ENCODE measurements around the gene PPIC.
"Not testable (repeated sequence)": the region's sequence is repeated elsewhere in the genome, so short reads cannot be mapped to it uniquely, and the experiment has no call there.

The PPIC gene

DNA sequence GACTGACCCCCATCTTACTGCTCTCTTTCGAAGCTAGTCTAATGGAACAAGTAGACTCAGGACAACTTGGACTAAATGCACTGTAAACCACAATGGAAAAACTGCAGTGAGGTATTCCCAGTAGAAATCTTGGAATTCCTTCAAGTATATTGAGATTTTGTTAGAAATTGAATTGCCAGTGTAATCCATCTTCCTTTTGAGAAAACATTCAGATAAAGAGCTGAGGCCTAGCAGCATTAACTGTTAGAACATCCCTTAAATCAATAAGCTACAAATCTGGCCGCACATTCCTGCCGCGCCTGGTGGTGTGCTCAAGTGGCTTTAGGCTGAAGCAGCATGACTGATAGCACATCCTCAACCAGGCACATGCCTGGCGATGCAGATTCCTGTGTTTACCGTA, 29.3 kb downstream of the PPIC start:
- DNase-seq: peak; percentile 7

DNA sequence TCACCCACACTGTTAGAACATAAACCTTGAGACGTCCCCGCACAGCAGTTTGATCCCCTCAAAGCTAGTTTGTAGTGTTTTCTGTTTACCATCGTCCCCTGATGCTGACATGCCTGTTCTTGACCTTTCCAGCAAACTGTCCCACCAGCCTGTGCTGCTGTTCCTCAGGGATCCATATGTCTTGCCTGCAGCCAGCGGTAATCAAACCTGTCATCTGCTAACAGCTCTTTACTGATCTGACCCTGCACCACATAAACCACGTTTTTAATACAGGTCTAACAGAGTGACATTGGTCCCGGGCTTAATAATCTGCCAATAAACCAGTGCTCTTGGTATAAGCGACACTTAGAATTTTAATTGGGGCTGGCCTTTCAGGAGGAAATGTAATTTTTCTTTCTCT, 34.7 kb downstream of the PPIC start:
- no peak for DNase-seq

DNA sequence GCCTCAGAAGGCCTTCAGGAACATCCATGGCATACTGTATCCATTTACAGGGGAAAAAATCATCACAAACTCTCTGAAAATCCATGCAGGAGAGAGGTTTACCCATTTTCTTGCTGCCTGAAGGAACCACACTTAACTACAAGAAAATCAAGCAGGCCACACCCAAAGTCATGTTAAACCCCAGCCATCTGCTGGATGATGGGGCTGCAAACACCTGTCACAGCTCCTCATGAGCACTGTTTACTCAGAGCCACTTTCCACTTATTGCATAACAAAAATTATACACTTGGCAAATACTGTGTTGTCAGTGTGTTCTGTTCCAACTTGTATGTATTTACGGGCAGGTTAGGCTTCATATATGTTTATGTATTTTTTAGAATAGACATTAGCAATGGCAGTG, 35.8 kb downstream of the PPIC start:
- peak; percentile 79 for DNase-seq

DNA sequence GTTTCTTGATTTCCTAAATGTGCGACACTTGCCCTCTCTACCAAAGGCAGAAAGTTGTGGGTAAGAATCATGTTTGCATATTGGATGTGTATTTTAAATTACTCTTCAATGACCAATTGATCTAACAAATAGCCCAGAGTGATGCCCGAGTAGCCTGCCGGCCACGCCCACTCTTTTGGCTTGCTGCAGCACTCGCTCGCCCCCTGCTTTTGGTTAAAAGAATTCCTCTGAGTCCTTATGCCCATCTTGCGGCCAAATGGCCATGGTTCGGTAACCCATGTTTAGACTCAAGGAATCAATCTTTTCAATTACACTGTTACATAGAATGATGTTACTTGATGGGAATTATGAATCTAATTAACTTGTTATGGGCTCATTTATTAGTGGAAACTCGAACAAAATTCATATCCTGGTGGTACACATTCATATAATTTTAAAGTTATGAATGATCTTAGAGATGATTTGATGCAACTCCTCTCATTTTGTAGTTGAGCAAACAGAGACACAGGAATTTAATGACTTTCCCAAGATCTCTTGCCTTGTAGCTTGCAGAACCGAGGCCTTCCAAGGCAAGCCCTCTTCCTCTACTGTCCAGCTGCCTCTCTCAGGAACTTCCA, 36.5 kb downstream of the PPIC start:
- peak; percentile 31 for DNase-seq

DNA sequence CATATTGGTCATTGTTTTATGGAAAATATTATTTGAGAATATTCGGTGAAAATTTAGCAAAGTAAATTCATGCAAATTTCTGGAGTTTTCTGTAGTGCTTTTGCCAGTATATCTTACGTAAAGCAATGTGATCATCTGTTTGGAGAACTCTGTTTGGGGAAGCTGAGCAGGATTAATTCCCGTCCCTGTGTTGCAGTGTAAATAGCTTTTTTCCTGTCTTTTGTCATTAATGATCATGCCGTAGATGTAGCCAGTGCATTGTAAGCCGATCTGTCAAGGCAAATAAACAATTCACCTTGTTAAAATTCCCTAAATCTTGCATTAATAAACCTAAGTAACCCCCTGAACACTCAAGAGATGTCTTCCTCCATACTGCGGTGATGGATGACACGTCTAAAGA, 39.2 kb downstream of the PPIC start:
- DNase-seq: peak; percentile 65

DNA sequence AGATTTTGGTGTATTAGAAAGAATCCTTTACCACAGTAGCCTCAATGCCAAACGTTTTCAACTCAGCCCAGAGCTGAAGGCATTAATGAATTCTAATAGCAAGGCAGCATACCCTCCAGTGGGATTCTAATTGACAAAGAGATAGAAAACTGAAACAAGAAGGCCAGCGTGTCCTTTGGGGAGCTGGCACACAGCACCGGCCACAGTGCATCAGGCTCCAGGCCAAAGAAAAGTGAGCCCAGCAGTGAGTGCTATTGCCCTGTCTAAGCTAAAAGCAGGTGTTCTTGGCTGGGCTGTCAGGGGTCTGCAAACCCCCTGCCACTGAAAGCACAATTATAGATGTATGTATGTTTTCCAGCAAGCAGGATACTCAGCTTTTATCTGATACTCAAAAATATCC, 40.4 kb downstream of the PPIC start:
- DNase-seq: no peak

DNA sequence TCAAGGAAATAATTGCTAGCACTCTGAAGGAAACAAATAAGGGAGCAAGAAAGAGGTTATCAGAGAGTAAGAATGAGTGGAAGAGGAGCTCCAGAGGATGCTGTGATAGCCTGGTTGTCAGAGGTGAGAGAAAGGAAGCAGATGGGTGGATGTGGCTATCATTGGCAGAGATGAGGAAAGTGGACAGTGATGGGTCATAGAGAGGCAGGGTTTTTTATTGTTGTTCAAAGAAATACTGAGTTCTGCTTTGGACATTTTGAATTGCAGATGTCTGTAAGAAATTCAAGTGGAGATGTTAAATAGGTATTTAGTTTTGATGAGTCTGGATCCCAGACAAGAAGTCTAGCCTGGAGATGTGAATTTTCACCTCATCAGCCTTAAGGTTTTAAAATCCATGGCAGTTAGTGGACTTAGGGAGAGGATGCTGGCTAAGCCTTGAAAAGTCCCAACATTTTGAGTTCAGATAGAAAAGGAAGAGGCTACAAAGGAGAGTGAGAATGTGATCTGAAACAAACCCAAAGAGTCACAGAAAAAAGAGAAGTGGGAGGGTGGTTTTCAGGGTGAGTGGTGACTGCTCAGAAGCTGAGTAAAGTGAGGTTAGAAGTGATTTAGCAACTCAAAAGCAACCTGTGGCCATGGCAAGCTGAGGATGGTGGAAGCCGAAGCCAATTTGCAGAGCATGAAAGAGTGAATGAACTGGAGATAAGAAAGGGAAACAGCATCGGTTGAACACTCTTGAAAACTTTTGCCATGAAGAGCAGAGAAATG, 50.4 kb downstream of the PPIC start:
- no peak for DNase-seq

DNA sequence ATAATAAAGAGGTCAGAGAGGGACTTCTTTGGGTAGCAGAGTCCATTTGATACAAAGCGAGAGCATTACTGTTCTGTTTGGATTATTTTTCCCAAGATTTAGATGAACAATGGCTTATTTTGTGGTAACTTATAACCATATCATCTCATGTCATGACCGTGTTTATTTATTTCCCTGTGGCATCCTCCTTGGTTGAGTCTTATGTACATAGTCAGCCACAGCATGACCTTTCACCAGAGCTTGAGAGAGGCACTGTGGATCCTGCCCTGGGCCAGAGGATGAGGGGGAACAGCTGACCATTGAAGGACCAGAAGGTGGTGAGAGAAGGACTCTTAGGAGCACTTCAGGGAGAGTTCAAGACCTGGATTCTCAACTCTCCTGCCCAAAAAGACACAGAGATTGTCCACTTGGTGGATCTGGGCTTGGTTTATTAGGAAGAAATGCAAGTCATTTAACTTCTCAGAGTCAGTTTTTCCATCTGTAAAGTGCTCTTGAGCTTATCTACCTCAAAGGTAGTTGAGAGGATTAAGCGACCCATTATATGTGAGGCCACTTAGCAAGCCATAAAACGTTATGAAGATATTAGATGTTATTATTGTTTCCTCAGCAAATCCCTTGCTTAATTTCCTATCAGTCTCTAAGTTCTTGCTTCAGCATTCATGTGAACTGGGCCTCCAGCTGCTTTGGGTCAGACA, 51.4 kb downstream of the PPIC start:
- peak; percentile 34 for DNase-seq

DNA sequence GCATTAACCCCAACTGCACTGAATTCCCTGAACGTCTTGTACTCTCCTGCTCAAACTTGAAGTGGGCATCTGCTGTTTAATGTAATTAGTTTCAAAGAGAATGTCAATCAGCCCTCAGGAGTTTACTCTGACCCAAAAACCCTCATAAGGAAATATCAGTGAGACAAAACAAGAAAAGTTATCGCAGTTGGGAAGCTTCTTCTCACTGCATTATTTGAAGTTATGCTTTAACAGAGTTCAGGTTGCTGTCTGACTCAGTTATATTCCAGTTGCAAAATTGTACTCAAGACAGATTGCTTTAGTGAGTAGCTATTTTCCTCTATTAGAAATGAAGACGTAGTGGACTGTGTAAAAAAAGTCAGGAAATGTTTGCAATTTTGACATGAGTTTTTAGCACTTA, 52.1 kb downstream of the PPIC start:
- no peak for DNase-seq

DNA sequence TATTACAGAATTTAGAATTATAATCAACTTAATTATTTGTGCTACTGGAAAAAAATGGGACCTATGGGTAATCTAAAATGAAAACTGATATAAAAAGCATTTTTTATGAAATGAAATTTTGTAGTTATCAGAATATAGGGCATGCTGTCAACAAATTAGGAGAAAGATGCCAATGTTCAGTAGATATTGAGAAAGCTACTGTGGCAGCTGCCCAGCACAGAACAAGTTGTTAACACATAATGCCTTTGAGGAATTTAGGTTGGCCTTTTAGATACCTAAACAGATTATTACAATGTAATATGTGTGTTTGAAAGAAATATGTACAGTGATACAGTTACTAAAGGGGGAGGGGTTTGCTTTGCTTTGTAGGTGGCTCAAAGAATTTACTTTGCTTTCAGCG, 54.1 kb downstream of the PPIC start:
- no peak for DNase-seq

DNA sequence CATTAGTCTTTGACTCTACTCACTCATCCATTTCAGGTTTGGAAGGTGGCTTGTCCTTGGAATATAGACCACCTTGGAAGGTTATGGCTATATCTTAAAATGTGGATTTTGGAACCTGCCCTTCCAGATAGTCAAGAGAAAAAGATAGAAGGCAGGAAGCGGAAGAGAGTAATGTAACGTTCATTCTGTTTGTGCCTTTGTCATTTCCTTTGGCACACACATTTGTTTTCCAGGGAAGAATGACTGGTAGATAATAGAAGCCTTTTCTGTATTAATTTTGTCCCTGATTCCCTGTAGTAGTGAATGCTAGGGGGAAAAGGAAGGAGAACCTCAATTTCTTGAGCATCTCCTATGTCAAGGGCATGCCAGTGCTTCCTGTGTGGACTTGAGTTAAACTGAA, 54.7 kb downstream of the PPIC start:
- DNase-seq: no peak

DNA sequence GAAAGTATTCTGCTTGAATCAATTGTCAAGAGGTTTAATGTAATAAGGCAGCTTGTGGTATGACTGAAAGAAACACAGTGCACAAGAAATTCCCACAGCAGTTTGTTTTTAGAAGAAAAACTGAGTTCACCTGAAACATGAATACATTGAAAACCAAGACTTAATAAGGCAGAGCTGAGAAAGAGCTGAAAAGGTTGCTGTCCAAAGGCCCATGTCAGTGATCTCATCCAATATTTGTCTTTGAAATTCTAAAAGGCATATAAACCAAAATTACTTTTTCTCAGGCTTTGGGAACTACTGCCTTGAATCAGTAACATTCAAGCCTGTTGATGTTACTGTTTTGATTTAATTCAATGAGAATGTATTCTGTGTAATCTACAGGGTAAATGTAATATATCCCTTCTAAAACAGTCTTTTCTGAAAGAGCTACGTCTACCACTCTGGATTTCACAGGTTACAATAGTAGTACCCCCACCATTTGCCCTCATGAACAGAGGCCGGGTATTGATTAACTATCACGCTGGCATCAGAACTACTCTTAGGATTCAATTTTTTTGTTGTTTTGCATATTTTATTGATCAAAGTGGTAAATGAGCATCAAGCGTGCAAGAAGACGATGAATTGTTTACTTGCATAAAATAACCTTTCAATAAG, 57.8 kb downstream of the PPIC start:
- DNase-seq: no peak

DNA sequence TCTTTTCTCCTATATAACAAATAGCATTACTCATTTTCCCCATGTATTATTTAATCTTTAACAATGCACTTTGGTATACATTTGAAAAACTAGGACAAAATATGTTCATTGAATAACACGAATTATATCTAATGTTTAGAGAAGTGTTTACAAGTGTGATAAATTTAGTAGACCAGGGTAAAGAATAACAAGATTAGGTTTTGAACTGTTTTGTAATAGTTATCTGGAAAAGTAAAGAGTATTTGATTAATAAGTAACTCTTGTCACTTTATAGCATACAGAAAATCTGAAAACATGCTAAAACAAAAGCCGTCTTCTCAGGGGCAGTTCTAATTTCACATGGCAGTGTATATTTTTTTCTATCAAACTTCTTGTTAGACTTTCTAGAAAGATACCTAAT, 58.5 kb downstream of the PPIC start:
- no peak for DNase-seq

DNA sequence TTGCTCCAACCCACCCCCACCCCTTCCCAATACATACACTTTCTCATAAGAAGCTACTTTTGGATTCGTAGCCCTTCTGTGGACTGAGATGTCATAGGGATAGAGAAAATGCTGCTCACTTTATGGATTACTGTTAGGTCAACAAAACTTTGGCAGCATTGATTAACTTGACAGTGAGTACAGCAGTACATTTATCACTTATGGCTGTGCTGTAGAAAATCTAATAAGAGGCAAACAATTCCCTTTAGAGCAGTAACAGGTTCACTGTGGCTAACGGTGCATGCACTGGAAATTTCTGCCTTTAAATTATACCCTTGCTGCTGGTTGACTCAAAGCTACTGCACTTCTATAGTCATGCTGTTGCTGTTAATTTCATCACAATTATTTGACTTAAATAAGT, 59.2 kb downstream of the PPIC start:
- no peak for DNase-seq

DNA sequence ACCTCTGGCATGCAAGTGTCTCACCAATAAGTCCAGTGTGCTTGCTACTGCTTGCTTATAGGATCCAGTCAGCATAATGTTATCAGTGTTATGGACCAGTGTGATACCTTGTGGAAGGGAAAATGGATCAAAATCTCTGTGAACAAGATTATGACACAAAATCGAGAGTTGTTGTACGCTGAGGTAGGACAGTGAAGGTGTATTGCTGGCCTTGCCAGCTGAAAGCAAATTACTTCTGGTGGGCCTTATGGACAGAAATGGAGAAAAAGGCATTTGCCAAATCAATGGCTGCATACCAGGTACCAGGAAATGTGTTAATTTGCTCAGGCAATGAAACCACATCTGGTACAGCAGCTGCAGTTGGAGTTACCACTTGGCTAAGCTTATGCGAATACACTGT, 62.3 kb downstream of the PPIC start:
- not testable (repeated sequence) for DNase-seq

DNA sequence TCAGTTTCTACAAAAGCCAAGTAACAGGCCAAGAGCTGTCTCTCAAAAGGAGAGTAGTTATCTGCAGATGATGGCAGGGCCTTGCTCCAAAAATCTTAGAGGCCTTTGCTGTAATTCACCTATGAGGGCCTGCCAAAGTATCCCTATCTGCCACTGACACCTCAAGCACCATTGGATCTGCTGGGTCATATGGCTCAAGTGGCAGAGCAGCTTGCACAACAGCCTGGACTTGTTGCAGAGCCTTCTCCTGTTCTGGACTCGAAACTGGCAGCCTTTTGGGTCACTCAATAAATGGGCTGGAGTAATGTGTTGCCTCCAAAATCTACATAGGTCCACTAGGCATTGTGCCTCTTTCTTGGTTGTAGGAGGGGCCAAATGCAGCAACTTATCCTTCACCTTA, 62.8 kb downstream of the PPIC start:
- DNase-seq: not testable (repeated sequence)

All from DMS53 (cell line).